CMK (cell line): ENCODE results near the gene NFYC.

Experiments used
- DNase-seq: peaks from one replicate; pipeline ENCODE4 v3.0.0-alpha.2; 2010; ENCODE audit warnings: low read depth

Gene NFYC

DNA sequence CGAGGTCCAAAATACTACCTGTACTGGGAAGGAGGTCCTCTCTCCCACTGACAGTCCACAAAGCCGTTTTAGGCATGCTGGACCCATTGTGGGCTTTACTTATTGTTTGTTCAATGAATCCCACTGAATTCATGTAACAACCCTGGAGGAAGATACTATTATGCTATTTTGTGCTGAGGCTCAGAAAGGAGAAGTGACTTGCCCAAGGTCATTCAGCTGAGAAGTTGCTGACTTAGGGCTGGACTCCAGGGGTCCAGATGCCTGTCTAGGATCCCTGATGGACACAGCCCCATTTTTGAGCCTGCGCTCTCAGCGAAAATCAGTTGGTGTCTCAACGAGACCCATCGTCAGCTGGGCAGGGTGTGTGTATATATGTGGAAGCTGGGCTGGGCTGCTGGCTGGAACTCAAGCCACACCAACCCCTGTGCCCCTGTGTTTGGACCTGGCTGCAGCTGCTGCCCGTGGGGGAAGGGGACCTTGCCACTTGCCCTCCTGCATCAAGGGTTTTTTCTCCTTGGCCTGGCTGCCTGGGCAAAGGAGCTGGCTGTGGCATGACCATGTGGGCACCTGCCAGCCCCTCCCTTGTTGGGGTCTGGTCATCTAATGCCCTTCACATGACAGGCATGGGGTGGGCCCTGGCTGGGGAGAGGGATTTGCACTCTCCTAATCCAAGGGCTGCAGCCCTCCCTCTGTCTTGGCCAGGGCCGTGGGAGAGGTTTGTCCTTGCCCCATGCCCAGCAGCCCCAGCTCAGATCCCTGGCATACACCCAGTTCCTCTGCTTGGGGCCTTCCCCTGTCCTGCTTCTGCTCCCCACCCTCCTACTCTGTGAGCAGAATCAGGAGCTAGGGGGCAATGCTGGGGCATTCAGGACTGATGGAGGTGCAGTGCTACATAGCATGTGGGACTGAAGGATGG, 107.1 kb downstream of the NFYC start:
- DNase-seq: no peak

DNA sequence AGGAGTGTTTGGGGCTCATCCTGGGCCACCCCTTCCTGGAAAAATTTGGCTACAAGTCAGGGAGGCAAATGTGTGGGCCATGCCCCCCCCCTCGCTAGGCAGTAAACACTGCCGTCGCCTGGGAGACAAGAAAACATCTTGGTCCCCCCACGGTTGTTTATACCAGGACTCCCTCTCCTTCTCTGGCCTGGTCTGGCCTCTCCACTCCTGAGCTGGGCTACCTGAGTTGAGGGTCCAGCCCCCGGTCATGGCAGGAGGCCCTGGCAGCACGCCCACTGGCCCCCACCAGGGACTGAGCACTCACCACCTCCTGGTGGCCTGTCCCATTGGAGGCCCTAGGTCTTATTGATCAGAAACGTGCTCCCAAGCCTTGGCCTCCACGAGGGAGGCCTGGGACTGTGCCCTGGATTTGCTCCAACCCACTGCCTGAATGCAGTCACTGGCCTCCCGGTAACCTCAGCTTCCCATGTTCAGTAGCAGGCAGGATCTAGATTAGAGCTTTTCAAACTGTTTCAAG, 107.9 kb downstream of the NFYC start:
- DNase-seq: no peak

DNA sequence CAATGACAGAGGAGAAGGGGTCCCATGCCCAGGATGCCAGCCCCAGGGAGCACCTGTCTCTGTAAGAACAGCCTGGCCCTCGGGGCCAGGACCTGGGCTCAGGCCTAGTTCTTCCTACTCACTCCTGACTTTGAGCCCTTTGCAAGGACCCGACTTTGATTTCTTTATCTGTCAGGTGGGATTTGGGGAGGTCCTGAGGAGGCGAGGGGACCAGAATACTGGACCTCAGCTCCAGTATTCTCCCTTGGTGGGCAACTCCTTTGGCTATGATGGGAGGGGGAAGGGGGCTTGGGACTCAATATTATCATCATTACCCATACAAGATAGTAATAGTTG, 110.2 kb downstream of the NFYC start:
- no peak for DNase-seq

DNA sequence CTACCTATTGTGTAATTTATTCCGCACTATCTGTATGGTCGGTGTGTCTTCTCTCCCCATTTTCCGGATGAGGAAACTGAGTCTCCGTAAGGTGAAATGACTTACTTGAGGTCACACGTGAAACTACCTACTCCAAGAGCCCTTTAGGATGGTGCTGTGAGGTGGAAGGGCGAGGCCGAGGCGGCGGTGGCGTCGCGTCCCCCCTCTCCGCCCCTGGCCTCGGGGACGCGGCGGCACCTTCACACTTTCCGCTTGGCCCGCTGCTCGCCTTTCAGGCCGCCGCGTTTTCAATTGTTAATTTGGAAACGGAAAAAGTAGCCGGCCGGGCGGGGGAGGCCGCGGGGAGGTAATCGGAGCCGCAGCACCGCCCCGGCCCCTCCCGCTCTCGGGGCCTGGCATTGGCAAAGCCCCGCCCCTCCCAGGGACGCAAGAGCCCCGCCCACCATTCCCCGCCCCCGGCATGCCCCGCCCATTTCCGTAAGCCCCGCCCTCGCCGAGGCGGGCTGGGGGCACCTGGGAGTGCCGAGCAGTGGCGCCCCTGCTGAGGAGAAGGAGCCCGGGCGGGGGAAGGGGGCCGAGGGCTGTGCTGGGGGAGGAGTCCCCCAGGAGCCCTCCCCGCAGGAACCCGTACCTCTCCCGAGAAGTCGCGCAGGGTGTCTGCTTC, 110.7 kb downstream of the NFYC start:
- peak; percentile 78 for DNase-seq

DNA sequence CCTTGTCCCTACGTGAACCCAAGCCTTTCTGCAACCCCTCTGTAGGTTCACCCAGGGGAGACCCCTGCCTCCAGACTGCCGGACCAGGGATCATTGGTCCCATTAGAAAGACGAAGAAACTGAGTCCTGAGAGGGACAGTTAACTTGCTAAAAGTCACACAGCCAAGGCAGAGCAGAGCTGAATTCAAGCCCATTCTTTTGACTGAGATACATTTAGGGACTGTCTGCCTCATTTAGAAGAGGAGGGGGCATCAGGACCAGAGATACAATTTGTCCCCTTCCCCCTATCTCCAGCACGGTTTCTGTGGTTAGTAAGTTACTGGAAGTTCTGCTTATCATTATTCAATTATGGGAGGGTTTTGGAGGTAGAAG, 111.2 kb downstream of the NFYC start:
- DNase-seq: no peak

DNA sequence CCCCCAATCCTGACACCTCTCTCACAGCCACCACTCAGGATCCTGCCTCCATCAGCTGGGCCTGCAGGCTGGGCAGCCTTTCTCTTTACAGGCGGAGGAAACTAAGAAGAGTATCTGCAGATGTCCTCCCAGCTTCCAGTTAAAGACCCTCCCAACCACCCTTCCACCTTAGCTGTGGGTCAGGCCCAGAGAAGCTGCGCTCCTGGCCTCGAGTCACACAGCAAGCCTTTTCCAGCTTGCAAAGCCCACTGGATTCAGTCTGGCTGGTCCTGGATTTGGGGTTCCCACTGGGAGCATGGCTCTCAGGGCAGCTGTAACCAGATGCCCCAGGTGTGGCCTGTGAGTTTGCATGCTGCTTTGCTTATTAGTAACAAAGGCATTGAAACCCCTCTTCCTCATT, 111.9 kb downstream of the NFYC start:
- no peak for DNase-seq

DNA sequence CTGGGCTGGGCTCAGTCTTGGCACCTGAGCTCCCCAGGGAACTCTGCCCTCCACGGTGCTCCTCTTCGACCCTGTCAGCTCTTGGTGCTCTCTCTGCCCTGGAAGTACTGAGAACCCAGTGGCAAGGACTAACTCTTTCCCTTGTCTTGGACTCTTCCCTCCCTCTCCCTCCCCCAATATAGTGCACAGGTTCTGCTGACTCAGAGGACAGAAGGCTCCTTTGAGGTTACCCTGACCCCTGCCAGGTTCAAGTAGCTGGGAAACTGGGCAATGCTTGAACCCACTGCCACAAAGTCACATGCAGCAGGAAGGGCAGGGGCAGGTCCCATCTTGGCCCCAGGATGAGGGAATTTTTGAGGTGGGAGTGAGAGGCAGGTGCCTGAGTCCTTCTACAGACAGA, 112.4 kb downstream of the NFYC start:
- no peak for DNase-seq

DNA sequence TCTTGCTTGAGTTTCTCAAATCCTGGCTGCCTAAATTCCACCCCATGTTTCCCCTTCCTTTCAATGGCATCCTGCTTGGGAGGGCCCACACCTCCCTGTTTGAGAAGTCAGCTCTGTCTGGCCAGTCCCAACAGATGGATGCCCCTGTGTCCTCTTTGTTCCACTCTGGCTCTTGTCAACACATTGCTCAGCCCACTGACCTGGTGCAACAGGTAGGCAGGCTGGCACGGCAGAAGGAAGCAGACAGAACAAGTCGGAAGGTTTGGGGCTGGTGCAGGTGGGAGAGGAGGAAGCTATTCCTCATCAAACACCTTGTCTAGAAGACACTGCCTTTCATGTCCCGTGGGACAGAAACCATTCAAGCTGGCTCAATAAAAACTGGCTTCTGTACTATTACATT, 114.7 kb downstream of the NFYC start:
- DNase-seq: no peak

DNA sequence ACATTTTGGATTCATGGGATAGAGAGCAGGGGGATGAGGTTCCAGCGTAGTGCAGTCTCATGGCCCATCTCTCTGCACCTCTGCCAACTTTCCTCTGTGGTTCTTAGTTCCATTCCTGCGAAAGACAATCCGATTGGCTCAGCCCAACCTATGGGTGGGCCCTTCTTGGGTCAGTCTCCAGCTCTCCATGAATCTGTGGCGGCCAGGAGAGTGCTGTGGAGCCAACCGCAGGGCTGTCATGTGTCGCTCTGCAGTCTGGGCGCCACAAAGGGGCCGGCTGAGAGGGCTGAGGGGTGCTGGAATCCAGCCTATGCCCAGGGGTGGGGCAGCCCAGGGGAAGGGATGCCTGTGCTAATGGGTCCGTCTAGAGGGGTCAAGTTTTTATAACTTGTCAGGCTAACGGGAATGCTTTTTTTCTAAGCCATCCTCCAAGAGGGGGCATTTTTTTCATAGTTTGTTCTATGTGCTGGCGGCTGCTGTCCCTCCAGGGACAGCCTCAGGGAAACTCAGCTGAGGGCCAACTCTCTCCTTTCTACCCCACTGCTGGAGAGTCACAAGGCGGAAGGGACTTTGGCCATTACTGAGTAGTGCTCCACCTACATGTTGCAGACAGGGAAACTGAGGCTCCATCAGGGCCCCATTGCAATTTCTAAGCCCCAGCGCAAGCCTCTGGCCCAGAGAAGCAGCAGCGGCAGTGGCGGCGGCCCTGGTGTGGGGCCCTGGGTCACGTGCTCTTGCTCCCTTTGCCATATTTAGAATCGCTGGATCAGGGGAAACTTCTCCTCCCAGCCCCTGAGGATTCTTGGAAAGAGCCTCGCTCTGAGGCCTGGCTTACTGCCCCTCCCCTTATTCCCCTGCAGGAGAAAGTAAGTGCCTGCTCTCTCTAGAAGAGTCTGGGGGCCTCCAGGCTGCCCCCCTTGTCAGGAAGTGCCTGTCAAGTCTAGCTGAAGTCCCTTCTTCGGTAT, 115.5 kb downstream of the NFYC start:
- no peak for DNase-seq

DNA sequence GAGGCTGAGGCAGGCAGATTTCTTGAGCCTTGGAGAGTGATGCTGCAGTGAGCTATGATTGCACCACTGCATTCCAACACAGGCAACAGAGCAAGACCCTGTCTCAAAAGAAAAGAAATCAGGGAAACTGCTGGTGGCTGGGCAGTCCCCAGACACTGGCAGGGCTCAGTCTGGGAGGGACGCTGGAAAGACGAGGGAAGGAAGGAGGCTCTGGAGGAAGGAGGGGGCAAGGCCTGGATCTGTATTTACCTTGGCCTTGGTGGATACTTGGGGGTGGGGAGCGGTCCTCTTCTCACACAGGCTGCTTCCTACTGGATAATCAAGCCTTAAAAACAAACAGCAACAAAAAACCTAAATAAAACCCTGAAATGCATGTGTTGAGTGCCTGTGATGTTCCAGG, 116.5 kb downstream of the NFYC start:
- DNase-seq: no peak

DNA sequence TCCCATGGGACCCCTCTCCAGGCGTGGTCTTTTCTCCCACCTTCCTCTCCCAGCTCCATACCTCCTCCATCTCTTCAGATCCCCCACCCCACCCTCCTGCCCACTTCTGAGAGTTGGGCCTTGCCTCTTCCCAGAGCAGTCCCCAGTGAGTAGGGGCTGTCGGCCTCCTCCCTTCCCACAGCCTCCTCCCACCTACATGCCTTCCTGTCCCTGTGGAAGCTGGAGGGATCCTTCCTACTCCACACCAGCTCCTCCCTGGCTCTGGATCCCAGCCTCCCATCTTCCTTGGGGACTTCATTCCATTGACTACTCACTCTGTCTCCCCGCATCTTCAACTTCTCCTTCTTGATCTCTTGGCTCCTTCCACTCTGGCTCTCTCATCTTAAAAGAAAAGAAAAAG, 116.9 kb downstream of the NFYC start:
- no peak for DNase-seq

DNA sequence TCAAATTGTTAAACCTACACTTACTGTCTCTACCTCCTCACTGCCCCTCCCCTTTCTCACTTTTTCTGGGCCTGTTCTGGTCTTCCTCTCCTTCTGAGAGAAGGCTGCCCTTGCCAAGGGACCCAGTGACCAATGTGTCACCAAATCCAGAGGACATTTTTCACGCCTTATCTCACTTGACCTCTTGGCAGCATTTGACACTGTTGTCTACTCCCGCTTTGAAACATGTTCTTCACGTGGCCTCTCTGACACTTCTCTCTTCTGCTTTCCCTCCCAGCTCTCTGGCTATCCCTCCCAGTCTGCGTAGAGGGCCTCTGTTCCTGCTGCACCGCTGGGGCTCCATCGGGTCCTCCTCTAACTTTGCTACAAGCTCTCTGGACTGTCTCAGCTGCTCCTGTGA, 117.4 kb downstream of the NFYC start:
- peak; percentile 52 for DNase-seq

DNA sequence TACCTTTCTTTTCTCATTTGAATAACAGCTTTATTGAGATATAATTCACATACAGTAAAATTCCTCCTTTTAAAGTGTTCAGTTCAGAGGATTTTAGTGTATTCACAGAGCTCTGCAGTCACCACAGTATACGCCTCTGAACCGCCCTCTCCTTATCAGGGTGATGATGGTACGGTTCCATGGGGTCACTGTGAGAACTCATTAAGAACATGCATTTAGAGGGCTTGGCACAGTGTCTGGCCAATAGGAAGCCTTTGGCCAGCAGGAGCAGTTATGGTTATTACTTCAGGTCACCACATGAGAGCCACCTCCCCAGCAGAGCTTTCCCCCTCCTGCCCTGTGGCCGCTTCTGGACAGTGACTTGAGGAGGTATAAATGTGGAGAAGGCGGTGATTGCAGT, 119.4 kb downstream of the NFYC start:
- no peak for DNase-seq

DNA sequence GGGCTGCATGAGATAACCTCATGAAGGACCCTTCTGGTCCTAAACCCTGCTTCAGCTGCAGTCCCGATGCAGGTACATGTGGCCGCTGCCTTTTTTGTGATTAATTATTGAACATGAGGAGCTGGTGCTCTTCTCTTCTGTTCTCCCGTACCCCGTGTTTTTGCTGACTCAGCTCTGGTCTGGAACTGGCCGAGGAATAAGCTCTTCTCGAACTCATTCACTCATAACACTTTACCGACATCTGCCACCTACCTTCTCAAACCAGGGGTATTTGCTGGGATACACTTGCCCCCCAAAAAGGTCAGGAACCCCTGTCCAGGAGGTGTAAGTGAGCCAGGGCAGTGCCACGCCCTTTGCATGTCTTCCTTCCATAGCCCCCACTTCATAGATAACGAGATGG, 123.9 kb downstream of the NFYC start:
- no peak for DNase-seq

DNA sequence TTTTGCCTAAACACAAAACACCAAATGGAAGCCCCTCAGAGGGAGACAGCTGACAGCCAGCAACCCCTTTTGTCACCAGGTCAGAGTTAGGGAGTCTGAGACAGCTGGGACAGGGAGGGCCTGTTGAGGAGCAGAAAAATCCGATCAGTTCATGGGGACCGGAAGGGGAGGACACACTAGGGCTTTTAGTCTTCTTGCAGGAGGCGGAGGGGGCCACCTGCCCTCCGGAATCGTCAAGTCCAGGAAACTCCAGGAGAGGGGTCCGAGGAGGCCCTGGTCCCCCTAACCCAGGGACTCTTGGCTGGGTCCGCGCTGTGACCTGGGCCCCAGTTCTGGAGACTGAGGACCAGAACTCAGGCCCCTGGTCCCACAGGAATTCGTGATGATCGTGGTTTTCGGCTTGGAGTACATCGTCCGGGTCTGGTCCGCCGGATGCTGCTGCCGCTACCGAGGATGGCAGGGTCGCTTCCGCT, 126.3 kb downstream of the NFYC start:
- no peak for DNase-seq

DNA sequence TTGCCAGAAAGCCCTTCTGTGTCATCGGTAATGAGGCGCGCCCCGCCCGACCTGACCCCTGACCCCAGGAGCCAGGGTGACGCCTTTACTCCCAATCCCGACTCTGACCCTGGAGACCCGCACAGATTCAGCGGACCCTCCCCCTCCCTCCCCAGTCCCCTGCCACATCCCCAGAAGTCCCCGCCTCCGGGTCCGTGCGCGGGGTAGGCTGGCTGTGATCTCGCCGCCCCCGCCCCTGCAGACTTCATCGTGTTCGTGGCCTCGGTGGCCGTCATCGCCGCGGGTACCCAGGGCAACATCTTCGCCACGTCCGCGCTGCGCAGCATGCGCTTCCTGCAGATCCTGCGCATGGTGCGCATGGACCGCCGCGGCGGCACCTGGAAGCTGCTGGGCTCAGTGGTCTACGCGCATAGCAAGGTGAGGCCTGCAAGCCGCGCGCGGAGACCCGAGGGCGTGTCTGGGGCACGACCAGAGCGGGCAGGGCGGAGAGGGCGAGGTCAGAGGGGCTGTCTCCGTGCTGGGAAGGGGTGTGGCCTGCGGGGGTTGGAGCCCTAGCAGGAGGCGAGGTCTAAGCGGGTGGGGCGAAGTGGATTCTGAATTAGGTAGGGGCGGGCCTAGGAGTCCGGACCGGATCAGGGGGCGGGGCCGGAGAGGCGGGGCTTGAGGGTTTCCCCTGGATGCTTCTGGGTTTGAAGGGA, 126.9 kb downstream of the NFYC start:
- peak; percentile 27 for DNase-seq

DNA sequence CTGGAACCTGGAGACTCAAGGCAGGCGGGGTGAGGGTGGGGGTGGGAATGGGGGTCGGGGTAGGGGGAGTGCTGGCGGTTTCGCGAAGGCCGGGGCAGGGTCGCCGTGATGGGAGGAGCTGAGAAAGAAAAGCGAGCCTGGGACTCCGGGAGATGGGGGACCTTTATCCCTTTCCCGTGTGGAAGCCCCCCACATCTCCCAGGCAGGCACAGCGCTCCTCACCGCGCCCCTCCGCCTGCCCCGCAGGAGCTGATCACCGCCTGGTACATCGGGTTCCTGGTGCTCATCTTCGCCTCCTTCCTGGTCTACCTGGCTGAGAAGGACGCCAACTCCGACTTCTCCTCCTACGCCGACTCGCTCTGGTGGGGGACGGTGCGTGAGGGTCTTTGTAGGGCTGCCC, 127.6 kb downstream of the NFYC start:
- DNase-seq: no peak

DNA sequence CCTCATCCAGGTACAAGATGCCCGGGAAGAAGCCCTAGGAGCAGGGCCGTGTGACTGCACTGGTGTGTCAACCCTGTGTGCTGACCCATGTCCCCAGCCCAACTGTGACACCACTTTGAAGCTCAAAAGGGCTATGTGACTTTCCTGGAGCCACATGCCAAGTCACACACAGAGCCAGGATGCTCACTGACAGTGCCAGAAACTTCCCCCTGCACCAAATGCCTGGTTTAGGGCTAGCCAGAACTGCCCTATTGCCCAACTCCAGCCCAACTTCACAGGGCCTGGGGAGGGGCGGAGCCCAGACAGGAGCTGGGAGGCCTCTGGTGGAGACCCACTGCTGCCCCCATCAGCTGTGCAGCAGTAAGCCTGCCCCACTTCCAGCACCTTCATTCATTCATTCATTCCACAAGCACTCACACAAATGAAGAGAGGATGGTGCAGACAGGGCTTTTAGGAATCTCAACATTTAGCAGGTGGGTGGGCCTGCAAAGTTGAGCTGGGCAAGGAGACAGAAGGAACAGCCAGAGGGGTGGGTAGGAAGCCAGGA, 128.8 kb downstream of the NFYC start:
- DNase-seq: peak; percentile 46
